ENCODE data around the gene C1QTNF8. TPM values are rescaled to one million over a fixed set of nuclear protein-coding genes. Genes with fewer than 3 reads are reported as not detected.
A peak's percentile ranks its signal among the peaks of the same experiment; 100 is the strongest.

Gene C1QTNF8
- total RNA-seq, 1 experiment from 2014 or later = 0.27 TPM

DNA sequence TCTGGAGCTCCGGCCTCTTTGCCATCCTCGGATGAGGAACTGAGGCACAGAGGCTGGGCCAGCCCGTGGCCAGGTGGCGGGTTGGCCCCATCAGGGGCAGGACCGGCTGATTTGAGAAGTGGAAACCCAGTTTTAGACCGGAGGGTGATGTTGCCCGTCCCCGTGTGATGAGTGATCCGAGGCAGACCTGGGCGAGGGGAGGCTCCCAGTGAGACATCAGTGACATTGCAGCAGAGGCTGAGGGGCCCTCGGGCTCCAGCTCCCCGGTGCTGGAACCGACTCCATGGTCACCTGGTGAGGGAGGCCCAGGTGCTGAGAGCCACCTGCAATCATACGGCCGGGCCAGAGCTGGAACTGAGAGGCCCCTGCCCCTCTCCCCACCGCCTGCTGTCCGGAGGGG lies 30.0 kb upstream of the C1QTNF8 start:
- ChIA-PET CTCF (interaction anchor here (1.5 kb wide), 1 partner anchor 23 kb away, joined by 3 read pairs; no protein-coding TSS in a partner anchor), POLR2A (no interaction called here), RAD21 (ENCODE audit: low non-redundant PET in 1 of 2, low total read pairs in 2 of 2, uncharacterized antibody in 2 of 2, unreplicated experiment in 2 of 2) (no interaction called here)

DNA sequence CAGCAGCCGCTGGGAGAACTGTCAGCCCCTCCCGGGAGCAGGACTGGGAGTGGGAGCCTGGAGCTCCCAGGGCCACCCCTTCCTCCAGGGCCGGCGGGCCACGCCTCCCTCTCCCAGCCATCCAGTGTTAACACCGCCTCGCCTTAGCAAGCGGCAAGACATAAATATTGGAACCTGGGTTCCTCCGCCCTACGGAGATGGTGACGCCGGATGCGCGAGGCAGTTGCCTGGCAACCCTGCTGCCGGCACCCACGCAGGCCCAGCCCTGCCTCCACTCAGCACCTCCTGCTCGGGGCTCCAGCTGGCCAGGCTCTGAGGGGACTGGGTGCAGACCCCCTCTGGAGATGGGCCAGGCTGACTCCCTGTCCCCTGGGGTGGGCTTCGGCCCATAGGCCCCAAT lies 29.4 kb upstream of the C1QTNF8 start:
- no peaks in the 10 kb centered on the region for H3K9me3 ChIP-seq (ENCODE audit: control insufficient read depth in 1 of 2, insufficient read depth in 1 of 2, low read depth in 1 of 2, low read length in 2 of 2)
- H3K4me3 ChIP-seq (replicated peaks in 1 of 2; ENCODE audit: low read depth in 1 of 2, low read length in 2 of 2) = no peak overlapping the region
- peak overlapping the region; percentile 41 for H3K4me2 ChIP-seq (ENCODE audit: low read length)
- CTCF ChIA-PET = interaction anchor here (1.2 to 1.5 kb wide), 2 partner anchors 22 to 68 kb away, joined by 3 read pairs; no protein-coding TSS in a partner anchor
- peaks cover 12 to 13% of the 10 kb centered on the region in 2 experiments; a peak in 3 of 4 replicates for H3K4me1 ChIP-seq (ENCODE audit: control insufficient read depth in 1 of 2, insufficient read depth in 2 of 2, low read length in 2 of 2)
- no peak for TF ChIP-seq TCF7L2 (IDR thresholded peaks at IDR 0.05; ENCODE audit: borderline replicate concordance, extremely low read depth, insufficient read depth, insufficient read length)
- TF ChIP-seq, protein P1, sequence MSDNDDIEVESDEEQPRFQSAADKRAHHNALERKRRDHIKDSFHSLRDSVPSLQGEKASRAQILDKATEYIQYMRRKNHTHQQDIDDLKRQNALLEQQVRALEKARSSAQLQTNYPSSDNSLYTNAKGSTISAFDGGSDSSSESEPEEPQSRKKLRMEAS (IDR thresholded peaks at IDR 0.05) = no peak
- no peak for TF ChIP-seq POLR2A (IDR thresholded peaks at IDR 0.05; ENCODE audit: borderline replicate concordance, extremely low read depth, insufficient read depth, insufficient read length)
- TF ChIP-seq, protein P2, sequence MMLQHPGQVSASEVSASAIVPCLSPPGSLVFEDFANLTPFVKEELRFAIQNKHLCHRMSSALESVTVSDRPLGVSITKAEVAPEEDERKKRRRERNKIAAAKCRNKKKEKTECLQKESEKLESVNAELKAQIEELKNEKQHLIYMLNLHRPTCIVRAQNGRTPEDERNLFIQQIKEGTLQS (IDR thresholded peaks at IDR 0.05) = no peak
- TF ChIP-seq ELF1 (IDR thresholded peaks at IDR 0.05; ENCODE audit: borderline replicate concordance, low read depth) = no peak
- TF ChIP-seq, protein P3, sequence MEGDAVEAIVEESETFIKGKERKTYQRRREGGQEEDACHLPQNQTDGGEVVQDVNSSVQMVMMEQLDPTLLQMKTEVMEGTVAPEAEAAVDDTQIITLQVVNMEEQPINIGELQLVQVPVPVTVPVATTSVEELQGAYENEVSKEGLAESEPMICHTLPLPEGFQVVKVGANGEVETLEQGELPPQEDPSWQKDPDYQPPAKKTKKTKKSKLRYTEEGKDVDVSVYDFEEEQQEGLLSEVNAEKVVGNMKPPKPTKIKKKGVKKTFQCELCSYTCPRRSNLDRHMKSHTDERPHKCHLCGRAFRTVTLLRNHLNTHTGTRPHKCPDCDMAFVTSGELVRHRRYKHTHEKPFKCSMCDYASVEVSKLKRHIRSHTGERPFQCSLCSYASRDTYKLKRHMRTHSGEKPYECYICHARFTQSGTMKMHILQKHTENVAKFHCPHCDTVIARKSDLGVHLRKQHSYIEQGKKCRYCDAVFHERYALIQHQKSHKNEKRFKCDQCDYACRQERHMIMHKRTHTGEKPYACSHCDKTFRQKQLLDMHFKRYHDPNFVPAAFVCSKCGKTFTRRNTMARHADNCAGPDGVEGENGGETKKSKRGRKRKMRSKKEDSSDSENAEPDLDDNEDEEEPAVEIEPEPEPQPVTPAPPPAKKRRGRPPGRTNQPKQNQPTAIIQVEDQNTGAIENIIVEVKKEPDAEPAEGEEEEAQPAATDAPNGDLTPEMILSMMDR (IDR thresholded peaks at IDR 0.05 in 2 of 3, conservative IDR thresholded peaks at IDR 0.05 in 1 of 3; ENCODE audit: borderline replicate concordance in 1 of 3, insufficient read depth in 1 of 3, low read depth in 2 of 3, low read length in 2 of 3) = no peak
- no peak; the same call in 1 of the 2 replicates for TF ChIP-seq EGR1 (IDR thresholded peaks at IDR 0.05; ENCODE audit: low read depth)
- TF ChIP-seq, protein P4, sequence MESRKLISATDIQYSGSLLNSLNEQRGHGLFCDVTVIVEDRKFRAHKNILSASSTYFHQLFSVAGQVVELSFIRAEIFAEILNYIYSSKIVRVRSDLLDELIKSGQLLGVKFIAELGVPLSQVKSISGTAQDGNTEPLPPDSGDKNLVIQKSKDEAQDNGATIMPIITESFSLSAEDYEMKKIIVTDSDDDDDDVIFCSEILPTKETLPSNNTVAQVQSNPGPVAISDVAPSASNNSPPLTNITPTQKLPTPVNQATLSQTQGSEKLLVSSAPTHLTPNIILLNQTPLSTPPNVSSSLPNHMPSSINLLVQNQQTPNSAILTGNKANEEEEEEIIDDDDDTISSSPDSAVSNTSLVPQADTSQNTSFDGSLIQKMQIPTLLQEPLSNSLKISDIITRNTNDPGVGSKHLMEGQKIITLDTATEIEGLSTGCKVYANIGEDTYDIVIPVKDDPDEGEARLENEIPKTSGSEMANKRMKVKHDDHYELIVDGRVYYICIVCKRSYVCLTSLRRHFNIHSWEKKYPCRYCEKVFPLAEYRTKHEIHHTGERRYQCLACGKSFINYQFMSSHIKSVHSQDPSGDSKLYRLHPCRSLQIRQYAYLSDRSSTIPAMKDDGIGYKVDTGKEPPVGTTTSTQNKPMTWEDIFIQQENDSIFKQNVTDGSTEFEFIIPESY (IDR thresholded peaks at IDR 0.05; ENCODE audit: extremely low read depth, insufficient replicate concordance, low read length) = no peak
- no peak for TF ChIP-seq ZNF274 (IDR thresholded peaks at IDR 0.05; ENCODE audit: low read depth, low read length)
- TF ChIP-seq EZH2 (IDR thresholded peaks at IDR 0.05) = no peak
- TF ChIP-seq EZH2phosphoT487 (IDR thresholded peaks at IDR 0.05; ENCODE audit: borderline replicate concordance) = no peak
- TF ChIP-seq SIN3A (IDR thresholded peaks at IDR 0.05; ENCODE audit: low read depth) = no peak
- no peak for TF ChIP-seq SRF (IDR thresholded peaks at IDR 0.05; ENCODE audit: low read depth)
- no peaks in the 10 kb centered on the region for H3K79me2 ChIP-seq (ENCODE audit: insufficient read depth, low read length)
- no peaks in the 10 kb centered on the region for H3K9me2 ChIP-seq (ENCODE audit: insufficient read depth)
- H3K36me3 ChIP-seq (ENCODE audit: control insufficient read depth in 1 of 2, insufficient read depth in 2 of 2, low read length in 2 of 2) = no peaks in the 10 kb centered on the region
- POLR2A ChIA-PET = no interaction called here
- no peak overlapping the region for H3K9ac ChIP-seq (ENCODE audit: low read length)
- RAD21 ChIA-PET (ENCODE audit: low non-redundant PET in 1 of 2, low total read pairs in 2 of 2, uncharacterized antibody in 2 of 2, unreplicated experiment in 2 of 2) = no interaction called here
- no peaks in the 10 kb centered on the region for H4K20me1 ChIP-seq (ENCODE audit: insufficient read depth)
- peak; percentile 90 for ATAC-seq
- DNase-seq (ENCODE audit: low read depth, low spot score) = peak; percentile 43
- no peak overlapping the region for H2AFZ ChIP-seq (ENCODE audit: low read depth, low read length, poor library complexity, severe bottlenecking)
- H3K27ac ChIP-seq (ENCODE audit: low read depth, low read length) = no peak overlapping the region; the same call in 1 of the 2 replicates
- intact Hi-C loops (cut with micrococcal nuclease) = no loop called here
- H3K27me3 ChIP-seq (ENCODE audit: insufficient read depth, low read length) = no peaks in the 10 kb centered on the region
- no TSS peak for BruUV-seq (replicated peaks)

More for the DNA sequence above, 30.0 kb upstream of the C1QTNF8 start:
- no peak overlapping the region for H2AFZ ChIP-seq (ENCODE audit: low read depth, low read length, poor library complexity, severe bottlenecking)
- no peak overlapping the region for H3K4me3 ChIP-seq (replicated peaks in 1 of 2; ENCODE audit: low read depth in 1 of 2, low read length in 2 of 2)
- intact Hi-C loops (cut with micrococcal nuclease) = no loop called here
- TF ChIP-seq ELF1 (IDR thresholded peaks at IDR 0.05; ENCODE audit: borderline replicate concordance, low read depth) (no peak), ZNF274 (IDR thresholded peaks at IDR 0.05; ENCODE audit: low read depth, low read length) (no peak), JUND (IDR thresholded peaks at IDR 0.05) (no peak)
- H3K4me1 ChIP-seq (ENCODE audit: control insufficient read depth in 1 of 2, insufficient read depth in 2 of 2, low read length in 2 of 2) = peaks cover 12 to 13% of the 10 kb centered on the region in 2 experiments; a peak in 3 of 4 replicates
- H3K27me3 ChIP-seq (ENCODE audit: insufficient read depth, low read length) = no peaks in the 10 kb centered on the region
- H3K4me2 ChIP-seq (ENCODE audit: low read length) = peak overlapping the region; percentile 41
- no peaks in the 10 kb centered on the region for H3K9me3 ChIP-seq (ENCODE audit: control insufficient read depth in 1 of 2, insufficient read depth in 1 of 2, low read depth in 1 of 2, low read length in 2 of 2)
- no peaks in the 10 kb centered on the region for H3K79me2 ChIP-seq (ENCODE audit: insufficient read depth, low read length)
- BruUV-seq (replicated peaks) = no TSS peak
- DNase-seq (ENCODE audit: low read depth, low spot score) (no peak), ATAC-seq (no peak)
- H3K36me3 ChIP-seq (ENCODE audit: control insufficient read depth in 1 of 2, insufficient read depth in 2 of 2, low read length in 2 of 2) = no peaks in the 10 kb centered on the region
- no peaks in the 10 kb centered on the region for H3K9me2 ChIP-seq (ENCODE audit: insufficient read depth)
- no peak overlapping the region for H3K27ac ChIP-seq (ENCODE audit: low read depth, low read length)
- no peaks in the 10 kb centered on the region for H4K20me1 ChIP-seq (ENCODE audit: insufficient read depth)
- H3K9ac ChIP-seq (ENCODE audit: low read length) = no peak overlapping the region
